ENCODE results near the gene ETDB. TPM values are rescaled to one million over a fixed set of nuclear protein-coding genes. Genes with fewer than 3 reads are reported as not detected.

ETDB gene
- total RNA-seq, 2 donors from 2014 or later = not detected

GRCh38 chrX:135081693-135082404 is 38.5 kb downstream of the ETDB start:
- no peak overlapping the region for H3K4me3 ChIP-seq
- H3K9me3 ChIP-seq = no peaks in the 10 kb centered on the region
- no peak overlapping the region for H3K27ac ChIP-seq
- H3K4me1 ChIP-seq (replicated peaks) = no peaks in the 10 kb centered on the region
- WGBS = 83% methylated on average over 2 of the region's 2 CpGs
- no peak for TF ChIP-seq CTCF (IDR thresholded peaks at IDR 0.05)
- no peak for TF ChIP-seq POLR2AphosphoS5 (IDR thresholded peaks at IDR 0.05)
- TF ChIP-seq POLR2A (IDR thresholded peaks at IDR 0.05) = no peak
- H3K27me3 ChIP-seq (replicated peaks; ENCODE audit: insufficient read depth) = no peaks in the 10 kb centered on the region
- no peak for DNase-seq (ENCODE audit: low spot score)
- intact Hi-C loops (cut with DNase I) = no loop called here
- H3K36me3 ChIP-seq = no peaks in the 10 kb centered on the region

Other genes starting within 250 kb of the ETDB start
- 10 to 100 TPM; 17.4 to 31.1 TPM for gene MOSPD1, start 205.3 kb downstream of the ETDB start, total RNA-seq
- 10 to 100 TPM in 1 of 2 donors, 1 to 10 TPM in 1; 5.0 to 49.8 TPM for gene SMIM10, start 129.5 kb downstream of the ETDB start, total RNA-seq
- 10 to 100 TPM; 14.1 to 19.8 TPM for gene RTL8B, start 98.0 kb downstream of the ETDB start, total RNA-seq
- gene RTL8C, start 88.2 kb downstream of the ETDB start, total RNA-seq = 100 to 1,000 TPM in 1 of 2 donors, 10 to 100 TPM in 1; 92.4 to 147 TPM
- 10 to 100 TPM; 44.9 to 55.3 TPM for gene RTL8A, start 68.4 kb downstream of the ETDB start, total RNA-seq
- gene SMIM10L2B, start 21.8 kb downstream of the ETDB start, total RNA-seq = 10 to 100 TPM in 1 of 2 donors, 1 to 10 TPM in 1; 3.6 to 18.5 TPM
- 1 to 10 TPM in 1 of 2 donors, not detected in 1; 2.5 TPM for gene CT55, start 50.9 kb upstream of the ETDB start, total RNA-seq
- gene ETDA, start 131.5 kb upstream of the ETDB start, total RNA-seq = not detected
- gene ETDC, start 189.0 kb upstream of the ETDB start, total RNA-seq = not detected
- gene ZNF75D, start 223.6 kb upstream of the ETDB start, total RNA-seq = 10 to 100 TPM; 11.2 TPM
- 1 to 10 TPM; 4.2 to 8.4 TPM for gene ZNF449, start 224.3 kb upstream of the ETDB start, total RNA-seq

Measured in prostate gland (tissue), 2 donors.